GM23248 (cell line): ENCODE results near the gene NDEL1.

Experiments
- EZH2 ChIP-seq: fragments of 200-600 bp; sonication (generic); IDR thresholded peaks from 2 replicates; pipeline ENCODE4 v1.6.1; 2018; ENCODE audit warnings: antibody characterized with exemption, mild to moderate bottlenecking; ENCODE audit not compliant: insufficient read depth, poor library complexity, severe bottlenecking
- EZH2phosphoT487 ChIP-seq: fragments of 200-600 bp; sonication (generic); IDR thresholded peaks from 2 replicates; pipeline ENCODE4 v1.6.1; 2018; ENCODE audit warnings: antibody characterized with exemption, moderate library complexity, mild to moderate bottlenecking, low read depth; ENCODE audit not compliant: insufficient read depth

DNA sequence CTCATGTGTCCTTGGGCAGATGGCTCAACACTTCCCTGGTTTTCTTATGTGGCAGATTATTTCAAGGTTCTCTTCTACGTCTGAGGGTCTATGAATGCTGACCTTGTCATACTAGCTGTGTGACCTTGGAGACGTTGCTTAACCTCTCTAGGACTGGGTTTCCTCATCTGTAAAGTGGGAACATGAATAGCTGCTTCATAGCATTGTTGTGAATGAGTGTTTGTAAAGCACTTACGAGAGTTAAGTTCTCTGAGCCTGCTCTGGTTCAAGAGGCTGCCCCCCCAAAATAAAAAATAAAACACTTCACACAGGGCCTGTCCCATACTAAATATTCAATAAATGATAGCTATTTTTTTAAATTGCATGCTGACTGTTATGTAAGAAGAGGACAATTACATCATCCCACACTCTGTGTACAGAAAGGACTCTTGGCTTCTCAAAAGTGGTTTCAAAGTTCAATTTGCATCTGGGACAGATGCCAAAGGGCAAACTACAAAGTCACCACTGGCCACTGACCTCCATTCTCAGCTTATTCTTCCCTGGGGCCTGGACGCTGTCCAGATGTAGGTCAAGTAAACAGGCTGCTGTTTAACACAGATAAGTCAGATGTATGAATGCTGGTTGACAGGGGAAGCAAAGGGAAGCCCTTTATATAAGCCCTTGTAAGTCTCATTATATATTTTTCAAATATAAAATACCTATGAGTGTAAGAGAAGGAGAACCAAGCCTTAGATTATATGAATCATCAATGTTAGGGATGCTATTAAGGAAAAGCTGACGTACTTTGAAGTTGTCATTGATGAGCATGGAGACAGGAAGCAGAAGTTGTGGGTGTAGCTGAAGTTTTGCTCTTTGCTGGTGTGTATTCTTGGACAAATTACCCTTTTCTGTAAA is 15.4 kb upstream of the NDEL1 start:
- TF ChIP-seq EZH2 (no peak), EZH2phosphoT487 (no peak)
